ENCODE measurements around the gene HIPK2.

DNA sequence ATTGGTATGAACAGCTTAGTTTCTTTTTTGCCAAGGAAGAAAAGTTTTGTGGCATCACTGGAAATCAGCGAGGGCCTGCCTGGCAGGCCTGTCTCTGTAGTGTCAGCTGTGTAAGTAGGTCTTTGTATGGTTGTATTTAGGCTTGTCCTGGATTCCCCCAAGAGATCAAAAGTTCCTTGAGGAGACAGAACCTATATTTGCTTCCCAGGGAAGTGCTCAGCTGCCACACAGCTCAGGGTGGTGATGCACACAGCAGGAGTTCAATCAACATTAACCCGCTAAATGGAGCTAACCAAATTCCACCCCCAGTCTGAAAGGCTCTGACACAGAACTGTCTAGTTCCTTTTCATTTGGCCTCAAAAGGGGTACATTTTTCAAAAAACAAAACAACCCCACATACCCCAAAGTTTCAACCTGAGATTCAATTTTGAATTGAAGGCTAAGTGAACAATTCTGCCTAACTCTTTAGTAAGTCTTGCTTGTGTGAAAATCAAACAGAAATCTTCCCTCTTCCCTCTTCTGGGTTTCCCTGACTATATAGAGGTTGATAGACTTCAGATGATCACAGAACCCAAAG lies 129.9 kb downstream of the HIPK2 start:
- no peak for TF ChIP-seq POLR2A (IDR thresholded peaks at IDR 0.05)
- TF ChIP-seq, protein P1, sequence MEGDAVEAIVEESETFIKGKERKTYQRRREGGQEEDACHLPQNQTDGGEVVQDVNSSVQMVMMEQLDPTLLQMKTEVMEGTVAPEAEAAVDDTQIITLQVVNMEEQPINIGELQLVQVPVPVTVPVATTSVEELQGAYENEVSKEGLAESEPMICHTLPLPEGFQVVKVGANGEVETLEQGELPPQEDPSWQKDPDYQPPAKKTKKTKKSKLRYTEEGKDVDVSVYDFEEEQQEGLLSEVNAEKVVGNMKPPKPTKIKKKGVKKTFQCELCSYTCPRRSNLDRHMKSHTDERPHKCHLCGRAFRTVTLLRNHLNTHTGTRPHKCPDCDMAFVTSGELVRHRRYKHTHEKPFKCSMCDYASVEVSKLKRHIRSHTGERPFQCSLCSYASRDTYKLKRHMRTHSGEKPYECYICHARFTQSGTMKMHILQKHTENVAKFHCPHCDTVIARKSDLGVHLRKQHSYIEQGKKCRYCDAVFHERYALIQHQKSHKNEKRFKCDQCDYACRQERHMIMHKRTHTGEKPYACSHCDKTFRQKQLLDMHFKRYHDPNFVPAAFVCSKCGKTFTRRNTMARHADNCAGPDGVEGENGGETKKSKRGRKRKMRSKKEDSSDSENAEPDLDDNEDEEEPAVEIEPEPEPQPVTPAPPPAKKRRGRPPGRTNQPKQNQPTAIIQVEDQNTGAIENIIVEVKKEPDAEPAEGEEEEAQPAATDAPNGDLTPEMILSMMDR (IDR thresholded peaks at IDR 0.05) = no peak
